Brain microvascular endothelial cell (primary cell): ENCODE measurements around the gene PPP1R12C.

Experiments used
- DNase-seq: peaks from one replicate; pipeline ENCODE4 v3.0.0-alpha.2; 2020
- H3K27ac ChIP-seq: fragments of 250-450 bp; sonication (Bioruptor Pico); 2 replicates; pipeline ENCODE4 v1.5.1; 2020; ENCODE audit warnings: mild to moderate bottlenecking, moderate library complexity
- H3K27me3 ChIP-seq: fragments of 250-450 bp; sonication (Bioruptor Pico); replicated peaks from 2 replicates; pipeline ENCODE4 v1.5.1; 2020; ENCODE audit warnings: mild to moderate bottlenecking
- H3K36me3 ChIP-seq: fragments of 250-450 bp; sonication (Bioruptor Pico); replicated peaks from 2 replicates; pipeline ENCODE4 v1.5.1; 2020; ENCODE audit warnings: mild to moderate bottlenecking
- H3K4me3 ChIP-seq: 2 replicates; pipeline ENCODE4 v1.5.1; 2011; ENCODE audit warnings: low read depth, mild to moderate bottlenecking, control low read depth, low read length, moderate library complexity
- CTCF ChIP-seq: IDR thresholded peaks from 2 replicates; pipeline ENCODE4 v1.5.1; 2011; ENCODE audit warnings: low read depth, mild to moderate bottlenecking, moderate library complexity, low read length, control low read depth, inconsistent platforms; ENCODE audit errors: missing control alignments
- in situ Hi-C: cut with HindIII; loops from 2 replicates; pipeline ENCODE4 v1.10.0; 2017; ENCODE audit warnings: low sequenced_read_pairs, low pct_ligation_motif_present

PPP1R12C gene

GRCh38 chr19:55094456-55095259 is 22.8 kb downstream of the PPP1R12C start:
- in situ Hi-C loops: no loop called here
- no peak overlapping the region for H3K27ac ChIP-seq
- DNase-seq: no peak
- no peak overlapping the region for H3K4me3 ChIP-seq
- no peaks in the 10 kb centered on the region for H3K27me3 ChIP-seq
- H3K36me3 ChIP-seq: peaks cover 56% of the 10 kb centered on the region
- TF ChIP-seq CTCF: no peak

GRCh38 chr19:55092423-55093318 is 24.8 kb downstream of the PPP1R12C start:
- H3K36me3 ChIP-seq: peaks cover 41% of the 10 kb centered on the region
- no peak for TF ChIP-seq CTCF
- no peak overlapping the region for H3K27ac ChIP-seq
- in situ Hi-C loops: no loop called here
- H3K27me3 ChIP-seq: no peaks in the 10 kb centered on the region
- H3K4me3 ChIP-seq: no peak overlapping the region
- DNase-seq: no peak

DNA sequence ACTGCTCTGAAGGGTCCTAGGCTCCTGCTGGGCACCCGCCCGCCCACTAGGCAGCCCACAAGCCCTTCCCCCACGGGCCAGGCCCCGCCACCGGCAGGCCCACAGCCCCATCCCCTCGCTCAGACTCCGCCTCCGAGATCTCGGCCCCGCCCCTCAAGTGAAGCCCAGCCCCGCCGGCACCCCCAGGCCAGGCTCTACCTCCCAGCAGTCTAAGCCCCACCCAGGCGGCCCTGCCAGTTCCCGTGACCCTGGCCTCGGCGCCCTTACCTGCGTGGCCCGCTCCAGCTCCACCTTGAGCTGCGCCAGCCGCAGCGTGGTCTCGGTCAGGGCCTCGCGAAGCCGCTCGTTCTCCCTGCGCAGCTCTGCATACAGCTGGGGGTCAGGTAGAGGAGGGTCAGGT is 25.5 kb downstream of the PPP1R12C start:
- no peak for DNase-seq
- Histone ChIP-seq H3K4me3 (no peak overlapping the region), H3K27ac (no peak overlapping the region), H3K36me3 (peaks cover 41% of the 10 kb centered on the region), H3K27me3 (no peaks in the 10 kb centered on the region)
- in situ Hi-C loops: no loop called here
- TF ChIP-seq CTCF: no peak

- H3K36me3 ChIP-seq: peaks cover 41% of the 10 kb centered on the region
Measured at GRCh38 chr19:55091126-55091910, 26.1 kb downstream of the PPP1R12C start.

DNA sequence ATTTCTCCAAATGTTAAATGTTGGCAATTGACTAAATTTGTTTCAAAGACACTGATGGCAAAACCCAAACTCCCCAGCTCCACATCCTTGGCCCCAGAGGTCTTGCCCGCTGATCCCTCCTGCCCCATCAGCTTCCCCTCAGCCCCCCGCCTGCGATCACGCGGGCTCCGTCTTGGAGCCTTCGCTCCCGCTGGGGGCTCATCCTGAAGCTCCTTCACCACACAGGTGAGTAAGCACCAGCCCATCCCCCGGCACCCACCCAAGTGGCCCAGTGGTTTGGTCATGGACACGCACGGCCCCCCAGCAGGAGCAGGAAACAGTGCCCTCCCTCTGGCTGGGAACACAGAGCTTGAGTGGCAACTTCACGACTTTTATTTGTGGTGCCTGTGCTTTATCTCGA is 26.9 kb downstream of the PPP1R12C start:
- in situ Hi-C loops: no loop called here
- H3K27me3 ChIP-seq: peaks cover 6% of the 10 kb centered on the region
- DNase-seq: no peak
- no peak overlapping the region for H3K27ac ChIP-seq
- no peak overlapping the region for H3K4me3 ChIP-seq
- TF ChIP-seq CTCF: no peak
- H3K36me3 ChIP-seq: peaks cover 41% of the 10 kb centered on the region

More at GRCh38 chr19:55091126-55091910, 26.1 kb downstream of the PPP1R12C start:
- no peak for TF ChIP-seq CTCF
- Histone ChIP-seq H3K27ac (no peak overlapping the region), H3K4me3 (no peak overlapping the region), H3K27me3 (no peaks in the 10 kb centered on the region)
- in situ Hi-C loops: no loop called here
- no peak for DNase-seq
